Renal cortical epithelial cell (primary cell): Measurements from ENCODE around the gene ADAMTSL1. TPM values are rescaled to one million over a fixed set of nuclear protein-coding genes. Genes with fewer than 3 reads are reported as not detected.
A peak's percentile ranks its signal among the peaks of the same experiment; 100 is the strongest.
"Not testable (repeated sequence)": the region's sequence is repeated elsewhere in the genome, so short reads cannot be mapped to it uniquely, and the experiment has no call there.

ENCODE experiments used
- DNase-seq: peaks from one replicate; pipeline ENCODE4 v3.0.0-alpha.2; 2011; ENCODE audit warnings: low read depth
- total RNA-seq: library from RNA; depleted of rRNA; stranded (reverse); fragments of >200 nt; gene quantifications from 2 replicates; pipeline ENCODE4 v1.2.3, GENCODE V29; 2014

Gene ADAMTSL1
- total RNA-seq, 1 donor from 2014 or later, result 1.5 TPM

DNA sequence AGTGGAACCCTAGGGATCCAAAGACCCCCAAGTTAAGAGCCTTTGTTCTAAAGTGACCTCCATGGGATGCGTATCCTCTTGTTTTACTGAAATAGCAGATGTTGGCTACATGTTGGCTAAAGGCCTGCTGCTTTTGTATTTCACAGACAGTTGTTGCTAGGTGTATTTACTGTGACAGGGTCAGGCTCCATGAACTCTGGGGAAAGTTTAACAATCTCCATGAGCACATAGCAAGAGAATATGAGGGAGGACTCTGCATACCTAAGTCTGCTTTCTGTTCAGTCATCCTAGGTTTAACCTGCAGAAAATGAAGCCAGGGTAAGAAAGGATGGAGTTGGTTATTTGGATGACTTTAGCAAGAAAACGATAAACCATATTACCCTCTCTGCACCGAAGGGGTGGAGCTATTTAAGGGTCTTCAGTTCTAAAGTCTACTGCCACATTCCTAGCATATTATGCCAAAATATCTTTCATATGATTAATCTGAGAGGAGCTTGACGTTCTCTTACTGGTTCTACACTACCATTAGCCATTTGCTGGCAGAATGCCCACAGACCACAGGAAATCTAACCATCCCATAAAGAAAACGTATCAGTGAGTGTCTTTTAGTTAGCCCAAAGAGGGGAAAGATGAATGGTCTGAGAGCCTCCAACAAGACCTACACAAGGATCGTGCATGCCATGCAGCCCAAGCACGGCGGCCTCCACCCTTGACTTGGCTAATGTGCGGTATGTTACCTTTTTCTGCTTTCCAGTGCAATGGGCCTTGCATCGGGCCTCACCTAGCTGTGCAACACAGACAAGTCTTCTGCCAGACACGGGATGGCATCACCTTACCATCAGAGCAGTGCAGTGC lies 431.3 kb downstream of the ADAMTSL1 start:
- DNase-seq, result peak; percentile 37

DNA sequence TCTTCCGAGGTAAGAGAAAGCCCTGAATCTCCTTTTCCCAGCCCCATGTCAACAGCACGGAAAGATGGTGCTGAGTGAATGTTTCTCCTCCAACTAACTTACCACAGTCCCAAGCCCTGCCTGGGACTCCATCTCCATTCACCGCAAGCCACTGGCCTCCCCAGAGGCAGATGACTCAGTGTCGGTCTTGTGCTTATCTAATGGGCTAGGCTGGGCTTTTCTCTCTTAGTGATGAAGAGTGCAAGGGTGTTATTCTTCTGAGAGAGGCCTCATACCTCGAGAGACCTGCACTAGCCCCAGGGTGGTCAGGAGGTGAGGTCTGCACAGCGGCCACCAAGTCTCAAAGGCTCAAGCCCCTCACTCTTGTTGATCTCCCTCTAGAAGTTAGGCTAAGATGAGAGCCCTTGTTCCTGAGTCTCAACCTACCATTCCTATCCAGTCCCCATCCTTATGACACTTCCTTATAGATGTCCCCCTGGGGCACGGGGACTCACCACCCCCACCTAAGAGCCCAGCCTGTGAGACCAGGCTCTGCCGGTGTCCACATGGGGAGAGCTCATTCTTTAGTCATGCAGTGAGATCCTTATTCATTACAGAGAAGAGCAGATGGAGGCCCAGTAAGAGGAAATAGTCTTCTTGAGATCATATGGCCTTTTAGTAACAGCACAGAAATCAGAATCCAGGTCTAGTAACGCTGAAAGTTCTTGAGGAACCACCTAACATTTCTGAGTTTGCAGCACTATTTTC lies 432.1 kb downstream of the ADAMTSL1 start:
- no peak for DNase-seq

DNA sequence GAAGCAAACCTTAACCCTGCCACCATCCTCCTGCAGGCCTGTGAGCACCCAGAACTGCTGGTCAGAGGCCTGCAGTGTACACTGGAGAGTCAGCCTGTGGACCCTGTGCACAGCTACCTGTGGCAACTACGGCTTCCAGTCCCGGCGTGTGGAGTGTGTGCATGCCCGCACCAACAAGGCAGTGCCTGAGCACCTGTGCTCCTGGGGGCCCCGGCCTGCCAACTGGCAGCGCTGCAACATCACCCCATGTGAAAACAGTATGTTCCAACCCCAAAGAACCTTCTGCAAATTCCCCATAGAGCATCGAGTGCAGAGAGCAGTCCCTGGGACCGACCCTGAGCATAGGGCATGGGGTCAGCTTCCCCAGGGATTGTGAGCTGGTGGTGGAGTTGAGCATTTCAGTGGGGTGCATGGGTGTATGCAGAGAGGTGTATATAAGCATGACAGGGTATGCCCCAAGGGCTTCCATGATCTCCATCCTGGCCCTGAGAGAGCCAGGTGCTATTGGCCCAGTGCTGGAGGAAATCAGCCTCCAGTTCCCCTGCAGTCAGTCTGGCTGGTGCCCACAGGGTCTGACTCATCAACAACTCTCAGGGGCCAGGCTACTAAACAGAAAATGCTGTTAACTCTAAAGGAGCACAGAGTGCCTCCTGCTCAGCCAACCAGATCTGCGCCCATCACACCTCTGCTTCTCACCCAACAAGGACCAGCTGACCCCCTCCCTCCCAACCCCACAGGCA lies 432.9 kb downstream of the ADAMTSL1 start:
- peak; percentile 70 for DNase-seq

DNA sequence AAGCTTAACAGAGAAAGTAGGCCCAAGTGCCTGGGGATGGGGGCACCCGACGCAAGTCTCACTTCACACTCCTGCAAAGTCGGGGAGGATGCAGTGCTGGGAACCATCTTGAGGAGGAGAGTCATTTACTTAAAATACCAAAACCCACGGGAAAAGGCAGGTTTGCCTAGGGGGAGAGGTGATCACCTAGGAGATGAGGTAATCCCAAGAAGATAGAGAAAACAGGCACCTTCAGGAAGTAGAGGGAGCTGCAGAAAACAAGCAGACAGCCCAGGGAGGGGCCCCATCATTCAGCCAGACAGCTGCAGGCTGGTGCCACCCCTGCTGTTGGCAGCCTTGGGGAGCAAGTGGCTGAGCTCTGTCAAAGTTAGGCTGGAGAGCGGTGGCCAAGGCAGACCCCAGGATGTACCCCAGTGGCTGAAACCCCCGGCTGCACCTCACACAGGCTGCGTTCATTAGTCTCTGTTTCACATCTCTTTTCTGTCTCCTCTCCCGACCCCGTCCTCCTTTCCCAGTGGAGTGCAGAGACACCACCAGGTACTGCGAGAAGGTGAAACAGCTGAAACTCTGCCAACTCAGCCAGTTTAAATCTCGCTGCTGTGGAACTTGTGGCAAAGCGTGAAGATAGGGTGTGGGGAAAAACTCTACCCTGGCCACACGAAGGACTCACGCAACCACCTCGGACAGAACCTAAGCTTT lies 434.1 kb downstream of the ADAMTSL1 start:
- DNase-seq, result no peak

DNA sequence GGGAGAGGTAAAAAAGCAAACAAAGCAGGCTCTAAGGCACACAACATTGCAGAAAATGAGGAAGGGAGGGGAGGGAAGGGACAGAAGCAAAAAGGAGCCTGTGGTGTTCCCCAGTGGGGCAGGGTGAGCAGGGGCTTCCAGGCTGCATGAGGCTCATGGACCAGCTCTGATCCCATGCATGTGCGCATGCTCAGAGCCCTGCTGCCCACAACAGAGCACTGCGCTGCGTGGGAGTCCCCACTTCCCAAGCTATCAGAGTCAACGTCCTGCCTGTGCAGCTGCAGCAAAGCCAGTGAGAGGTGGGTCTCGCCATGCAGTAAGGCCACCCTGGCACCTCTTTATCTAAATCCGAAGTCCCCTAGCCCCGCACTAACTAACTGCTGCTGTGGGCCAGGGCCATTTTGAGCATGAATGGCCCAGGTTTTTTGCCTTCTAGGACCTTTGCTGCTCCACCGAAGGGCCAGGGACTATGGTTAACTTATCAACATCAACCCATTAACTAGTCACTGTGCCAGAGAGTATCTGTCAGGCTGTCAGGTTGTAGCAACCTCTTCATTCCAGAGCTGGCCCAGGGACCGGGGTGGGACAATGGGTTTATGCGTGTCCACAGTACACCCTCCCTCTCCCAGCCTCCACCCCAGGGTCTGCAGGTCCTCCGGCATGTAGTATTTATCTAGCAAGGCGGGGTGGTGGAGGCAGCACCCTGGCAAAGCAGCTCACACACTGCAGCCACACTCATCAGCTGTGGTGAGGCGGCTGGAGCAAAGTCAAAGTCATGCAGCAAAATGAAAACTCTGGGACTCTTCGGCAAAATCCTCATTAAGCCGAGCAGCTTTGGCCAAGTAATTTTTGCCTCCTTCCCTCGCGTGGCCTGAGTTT lies 435.4 kb downstream of the ADAMTSL1 start:
- DNase-seq, result no peak

DNA sequence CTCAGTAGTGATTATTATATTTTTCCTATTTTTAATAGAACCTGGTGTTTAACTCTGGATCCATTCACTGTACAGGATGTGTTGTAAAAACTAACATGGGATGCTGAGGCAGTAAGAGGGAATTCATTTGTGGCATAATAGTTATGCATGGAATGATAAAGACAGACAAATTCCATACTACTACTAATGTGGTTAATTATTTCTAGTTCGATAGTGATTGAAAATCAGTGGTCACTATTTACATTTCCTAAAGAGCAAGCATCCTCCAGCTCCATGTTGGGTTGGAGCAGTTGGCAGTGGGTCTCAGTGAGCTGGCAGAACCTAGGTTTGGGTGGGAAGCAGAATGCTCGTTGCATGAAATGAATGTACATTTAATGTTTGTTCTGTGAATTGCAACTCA lies 436.5 kb downstream of the ADAMTSL1 start:
- DNase-seq, result peak; percentile 38

DNA sequence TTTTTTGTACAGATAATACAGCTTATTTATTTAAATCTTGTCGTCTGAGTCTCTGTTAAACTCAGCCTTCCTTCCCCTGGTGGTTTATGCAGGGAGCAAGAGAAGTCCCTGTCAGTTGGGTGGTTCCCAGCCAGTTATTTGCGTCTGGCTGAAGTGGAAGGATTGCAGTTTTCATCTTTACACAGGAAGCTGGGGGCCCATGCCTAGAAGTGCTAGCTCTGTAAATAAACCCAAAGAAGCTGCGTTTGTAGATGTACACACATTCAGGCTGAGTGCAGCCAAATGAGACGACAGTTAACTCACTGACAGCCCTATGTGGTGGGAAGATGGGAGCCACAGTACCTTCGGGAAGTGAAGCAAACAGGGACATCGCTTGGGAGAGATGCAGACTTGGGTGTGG lies 437.0 kb downstream of the ADAMTSL1 start:
- no peak for DNase-seq

DNA sequence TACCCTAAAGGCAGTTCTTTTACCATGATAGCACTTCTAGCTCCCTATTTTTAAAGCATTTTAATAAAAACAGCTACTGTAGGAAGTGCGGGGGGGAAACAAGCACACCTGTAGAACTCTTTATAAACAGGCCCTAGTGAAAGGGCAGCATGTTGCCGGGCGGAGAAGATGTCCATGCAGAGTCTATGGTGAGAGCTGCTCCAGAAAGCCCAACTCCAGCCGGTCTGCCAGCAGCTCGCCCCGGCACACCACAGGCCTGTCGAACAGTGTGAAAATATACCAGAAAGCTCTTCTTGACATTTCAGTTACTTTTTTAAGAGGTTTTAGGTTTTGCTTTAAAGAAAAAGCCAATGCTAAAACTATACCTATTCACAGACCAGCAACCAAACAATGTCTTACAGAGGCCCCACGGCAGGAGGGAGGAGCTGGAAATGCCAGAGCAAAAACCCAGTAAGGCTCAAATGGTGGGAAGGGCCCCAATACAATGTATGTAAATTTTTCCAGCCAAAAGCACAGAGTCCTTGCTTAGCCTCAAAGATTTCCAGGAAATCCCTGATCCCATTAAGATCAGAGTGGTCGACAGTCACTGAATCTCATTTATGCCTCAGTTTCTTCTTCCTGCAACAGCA lies 437.9 kb downstream of the ADAMTSL1 start:
- DNase-seq, result no peak

DNA sequence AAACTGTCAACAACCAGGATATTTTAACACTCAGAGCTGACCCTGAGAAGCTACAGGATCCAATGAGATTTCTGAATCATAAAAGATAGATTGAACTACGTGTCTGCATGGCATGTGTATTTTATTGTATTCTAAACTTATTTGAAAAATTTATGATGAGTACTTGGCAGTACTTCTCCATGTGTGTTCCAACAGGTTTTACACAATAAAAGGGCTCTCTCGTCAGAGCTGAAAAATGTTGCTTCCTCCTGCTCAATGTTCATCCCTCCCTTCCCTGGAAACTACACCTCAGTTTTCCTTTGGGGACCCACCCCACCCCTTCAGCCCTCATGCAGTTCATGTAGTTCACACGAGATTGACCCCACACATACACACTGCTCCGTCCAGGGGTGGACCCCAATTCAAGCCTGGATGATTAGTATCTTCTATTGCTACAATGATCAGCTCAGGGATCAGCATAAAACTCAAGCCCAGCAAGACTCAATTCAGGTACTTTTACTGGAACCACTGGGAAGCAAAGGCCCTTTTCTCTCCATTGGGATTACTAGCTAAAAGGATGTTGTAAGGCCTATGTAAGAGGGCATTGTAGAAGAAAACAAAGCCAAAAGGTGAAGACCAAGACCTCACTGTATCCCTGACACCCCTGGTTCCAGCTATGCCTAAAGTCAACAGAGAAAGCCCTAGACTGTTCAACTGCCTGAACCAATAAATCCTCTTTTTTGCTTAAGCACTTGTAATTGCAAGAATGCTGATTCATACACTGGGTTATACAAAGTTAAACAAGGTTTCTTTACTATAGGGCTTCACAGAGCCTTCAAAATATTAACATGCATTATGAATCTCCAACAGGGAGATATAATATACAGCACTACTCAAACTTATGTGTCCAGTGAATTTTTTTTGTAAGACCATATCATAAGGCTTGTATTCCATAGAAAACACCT lies 446.5 kb downstream of the ADAMTSL1 start:
- DNase-seq, result no peak

DNA sequence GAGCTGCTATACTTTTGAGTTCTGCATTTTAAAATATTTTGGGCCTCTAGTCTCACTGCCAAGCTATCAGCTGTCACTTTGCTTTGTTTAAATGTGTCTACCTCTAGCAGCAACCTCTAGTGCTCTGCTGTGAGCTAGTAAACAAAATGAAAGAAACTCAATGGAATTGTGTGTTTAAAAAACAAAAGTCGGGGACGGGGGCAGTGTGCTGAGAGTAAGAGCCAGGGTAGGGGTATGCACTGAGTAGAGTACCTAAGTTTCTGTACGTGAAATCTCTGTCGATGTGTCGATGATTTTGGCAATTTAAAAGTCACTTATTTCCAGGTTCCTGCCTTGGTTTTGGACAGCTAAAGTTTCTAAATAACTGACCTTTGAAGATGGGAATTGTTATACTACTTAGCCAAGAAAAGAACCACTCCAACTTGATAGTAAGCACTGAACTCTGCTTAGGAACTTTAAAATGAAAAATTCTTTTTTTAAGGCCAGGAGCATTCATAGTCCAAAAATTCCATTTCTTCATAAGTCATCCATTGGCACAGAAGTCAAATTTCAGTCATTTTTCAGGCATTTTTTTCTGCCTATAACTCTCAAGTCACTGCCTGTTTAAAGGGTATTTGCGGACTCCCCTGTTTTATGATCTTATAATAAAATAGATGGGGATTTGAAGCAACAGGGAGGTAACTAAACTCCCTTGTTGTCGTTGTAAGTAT lies 447.6 kb downstream of the ADAMTSL1 start:
- DNase-seq, result no peak

DNA sequence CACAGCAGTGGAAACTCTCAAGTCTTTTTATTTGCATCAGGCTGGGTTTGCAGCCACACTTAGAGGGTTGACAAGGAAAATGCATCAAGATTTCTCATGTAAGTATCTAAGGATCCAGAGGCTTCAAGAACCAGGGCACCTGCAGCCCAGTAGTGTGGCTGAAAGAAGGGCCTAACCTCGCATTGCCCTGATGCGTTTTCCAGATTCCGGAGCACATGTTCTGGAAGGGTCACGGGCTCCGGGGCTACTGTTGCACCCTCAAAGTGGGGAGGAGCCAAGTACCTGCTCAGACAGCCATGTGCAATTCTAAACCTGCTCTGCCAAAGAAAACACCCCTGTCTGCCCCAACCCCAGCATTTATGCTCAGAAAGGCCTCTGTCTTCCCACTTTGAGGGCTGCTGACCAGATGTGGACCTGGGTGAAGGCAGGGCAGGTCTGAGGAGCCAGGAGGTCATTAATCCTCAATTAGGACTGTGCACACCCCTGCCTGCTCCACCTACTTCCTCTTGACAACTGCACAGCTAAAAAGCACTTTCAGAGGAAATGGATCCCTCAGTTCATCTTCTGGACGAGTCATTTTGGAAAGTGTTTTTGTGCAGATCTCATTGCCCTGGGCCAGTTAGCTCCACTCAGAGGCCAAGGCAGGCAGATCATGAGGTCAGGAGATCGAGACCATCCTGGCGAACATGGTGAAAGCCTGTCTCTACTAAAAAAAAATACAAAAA lies 448.4 kb downstream of the ADAMTSL1 start:
- DNase-seq, result no peak

DNA sequence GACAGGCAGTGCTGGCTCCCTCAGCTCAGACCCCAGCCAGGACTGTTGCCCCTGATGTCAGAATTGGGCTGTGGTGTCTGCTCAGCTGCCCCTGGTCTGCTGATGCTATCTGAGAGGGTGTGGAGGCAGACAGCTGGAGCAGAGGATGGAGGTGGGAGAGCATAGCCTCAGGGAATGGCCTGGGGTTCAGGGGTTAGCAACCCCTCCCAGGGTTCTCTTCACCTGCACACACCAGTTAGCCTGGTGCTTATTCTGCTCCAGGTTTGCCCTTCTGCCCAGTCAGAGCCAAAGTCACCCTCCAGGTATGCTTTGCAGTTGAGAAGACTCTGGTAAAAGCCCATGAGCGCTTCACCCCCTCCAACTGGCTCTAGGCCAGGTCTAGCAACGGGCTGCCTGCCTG lies 449.2 kb downstream of the ADAMTSL1 start:
- DNase-seq, result no peak

DNA sequence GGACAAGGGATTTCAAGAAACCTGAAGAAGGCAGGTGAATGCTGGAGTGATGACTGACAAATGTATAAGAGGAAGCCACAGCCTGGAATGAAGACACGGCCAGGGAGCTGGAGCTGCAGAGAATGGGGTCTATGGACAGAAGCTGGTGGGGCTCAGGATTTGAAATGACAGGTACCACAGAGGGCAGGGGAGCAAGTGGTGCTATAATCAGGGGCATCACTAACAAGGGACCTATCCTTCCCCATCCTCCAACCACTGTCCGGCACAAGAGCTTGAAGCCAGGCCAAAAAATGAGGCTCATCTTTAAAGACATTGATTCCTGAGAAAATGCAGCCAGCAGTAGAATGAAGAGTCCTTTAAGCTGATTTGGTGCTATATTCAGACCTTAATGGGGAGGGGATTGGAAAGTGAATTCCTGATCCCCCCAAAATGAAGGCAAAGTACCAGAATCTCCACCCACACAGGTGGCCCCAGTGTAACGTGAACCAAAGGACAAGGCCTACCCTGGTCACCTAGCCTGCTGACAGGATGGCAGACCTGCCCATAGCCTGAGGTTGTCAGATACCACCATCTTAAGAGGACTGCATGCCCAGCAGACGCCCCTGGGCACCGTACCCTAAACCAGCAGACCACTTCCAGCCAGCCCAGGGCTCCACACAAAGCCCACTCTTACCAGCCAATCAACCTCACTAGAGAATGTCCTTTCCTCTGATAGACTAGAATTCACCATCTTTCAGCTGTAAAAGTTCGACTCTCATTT lies 449.9 kb downstream of the ADAMTSL1 start:
- no peak for DNase-seq

DNA sequence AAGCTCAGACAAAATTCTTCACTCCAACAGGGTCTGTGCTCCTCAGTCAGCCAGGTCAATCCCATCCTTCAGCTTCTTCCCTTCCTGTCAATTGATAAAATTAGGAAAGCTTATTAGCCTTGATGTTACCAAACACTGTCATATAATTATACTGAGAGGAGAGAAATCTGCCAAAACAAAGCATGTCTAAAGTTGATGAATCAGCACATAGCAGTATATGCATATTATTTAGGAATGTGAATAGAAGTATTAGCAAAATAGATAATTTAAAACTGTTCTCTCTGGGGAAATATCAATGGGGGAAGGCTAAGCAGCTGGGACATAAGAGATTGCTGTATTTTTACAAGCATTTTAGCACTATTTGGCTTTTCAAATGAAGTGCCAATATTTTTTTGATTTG lies 451.9 kb downstream of the ADAMTSL1 start:
- DNase-seq, result no peak

DNA sequence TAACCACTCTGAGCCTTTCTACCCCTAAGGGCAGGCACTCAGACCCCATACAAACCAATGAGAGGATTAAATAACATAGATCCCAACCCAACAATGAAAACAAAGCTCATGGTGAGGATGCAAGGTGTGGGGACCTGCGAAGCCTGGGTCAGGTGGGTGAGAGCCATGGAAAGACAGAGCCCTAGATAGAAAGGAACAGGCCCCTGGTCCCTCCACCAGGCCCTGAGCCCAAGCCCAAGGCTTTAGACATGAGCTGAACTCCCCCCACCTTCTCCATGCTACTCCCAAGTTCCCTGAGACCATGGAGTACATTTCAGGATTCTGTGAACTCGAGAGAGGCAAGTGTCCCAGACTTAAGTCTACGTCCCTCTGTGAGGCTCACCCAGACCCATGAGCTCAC lies 452.6 kb downstream of the ADAMTSL1 start:
- DNase-seq, result no peak

DNA sequence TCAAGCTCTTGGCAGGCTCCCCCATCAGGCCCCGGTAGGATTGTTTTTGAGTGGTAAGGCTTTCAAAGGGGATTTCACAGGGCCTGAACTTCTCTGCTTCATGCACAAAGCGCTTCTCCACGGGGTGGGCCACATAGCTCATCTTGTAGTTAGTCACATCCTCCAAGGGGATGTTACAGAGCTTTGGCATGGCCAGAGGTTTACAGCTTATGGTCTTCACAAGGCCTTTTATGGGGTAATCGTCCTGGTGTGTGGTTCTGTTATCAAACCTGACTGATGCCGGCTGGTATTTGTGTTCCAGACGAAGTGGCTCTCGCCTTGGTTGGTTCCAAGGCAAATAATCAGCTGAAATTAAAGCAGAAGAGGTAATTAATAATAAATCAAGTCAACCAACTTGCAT lies 454.8 kb downstream of the ADAMTSL1 start:
- no peak for DNase-seq

DNA sequence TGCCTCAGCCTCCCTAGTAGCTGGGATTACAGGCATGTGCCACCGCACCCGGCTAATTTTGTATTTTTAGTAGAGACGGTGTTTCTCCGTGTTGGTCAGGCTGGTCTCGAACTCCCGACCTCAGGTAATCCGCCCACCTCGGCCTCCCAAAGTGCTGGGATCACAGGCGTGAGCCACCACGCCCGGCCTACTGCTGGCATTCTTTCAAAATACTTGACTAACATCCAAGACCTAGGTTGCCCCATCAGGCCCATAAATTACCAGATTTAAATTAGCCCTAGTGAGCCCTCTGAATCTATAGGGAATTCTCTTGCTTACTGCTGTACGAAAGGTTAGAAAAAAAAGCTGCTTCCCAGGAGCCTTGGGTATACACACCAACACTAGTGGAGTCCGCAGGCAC lies 456.7 kb downstream of the ADAMTSL1 start:
- DNase-seq, result not testable (repeated sequence)
